ENCODE data around the gene RPL13A.

DNA sequence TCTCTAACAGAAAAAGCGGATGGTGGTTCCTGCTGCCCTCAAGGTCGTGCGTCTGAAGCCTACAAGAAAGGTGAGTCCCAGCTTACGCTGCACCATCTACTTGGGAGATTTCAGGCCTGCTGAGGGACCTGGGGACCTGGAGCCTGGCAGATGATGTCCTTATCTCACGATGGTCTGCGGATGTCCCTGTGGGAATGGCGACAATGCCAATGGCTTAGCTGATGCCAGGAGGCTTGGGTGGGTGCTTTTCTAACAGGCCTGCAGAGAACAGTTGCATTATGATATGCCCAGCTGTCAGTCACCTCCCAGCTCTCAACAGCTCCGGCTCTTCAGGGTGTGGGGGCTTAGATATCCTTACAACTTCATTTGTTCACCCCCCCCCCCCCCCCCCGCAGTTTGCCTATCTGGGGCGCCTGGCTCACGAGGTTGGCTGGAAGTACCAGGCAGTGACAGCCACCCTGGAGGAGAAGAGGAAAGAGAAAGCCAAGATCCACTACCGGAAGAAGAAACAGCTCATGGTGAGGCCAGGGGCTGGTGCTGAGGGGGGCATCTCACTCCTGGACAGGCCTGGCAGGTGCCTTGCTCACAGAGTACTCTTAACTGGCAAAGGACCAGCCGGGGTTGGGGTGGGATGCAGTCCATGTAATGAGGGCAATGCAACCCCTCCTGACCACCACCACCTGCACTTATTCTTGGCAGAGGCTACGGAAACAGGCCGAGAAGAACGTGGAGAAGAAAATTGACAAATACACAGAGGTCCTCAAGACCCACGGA lies 3.8 kb downstream of the RPL13A start:
- no peak; the same call in none of the 2 replicates for TF ChIP-seq POLR2AphosphoS5 (IDR thresholded peaks at IDR 0.05; ENCODE audit: low read depth, low read length)
- TF ChIP-seq, protein P1, sequence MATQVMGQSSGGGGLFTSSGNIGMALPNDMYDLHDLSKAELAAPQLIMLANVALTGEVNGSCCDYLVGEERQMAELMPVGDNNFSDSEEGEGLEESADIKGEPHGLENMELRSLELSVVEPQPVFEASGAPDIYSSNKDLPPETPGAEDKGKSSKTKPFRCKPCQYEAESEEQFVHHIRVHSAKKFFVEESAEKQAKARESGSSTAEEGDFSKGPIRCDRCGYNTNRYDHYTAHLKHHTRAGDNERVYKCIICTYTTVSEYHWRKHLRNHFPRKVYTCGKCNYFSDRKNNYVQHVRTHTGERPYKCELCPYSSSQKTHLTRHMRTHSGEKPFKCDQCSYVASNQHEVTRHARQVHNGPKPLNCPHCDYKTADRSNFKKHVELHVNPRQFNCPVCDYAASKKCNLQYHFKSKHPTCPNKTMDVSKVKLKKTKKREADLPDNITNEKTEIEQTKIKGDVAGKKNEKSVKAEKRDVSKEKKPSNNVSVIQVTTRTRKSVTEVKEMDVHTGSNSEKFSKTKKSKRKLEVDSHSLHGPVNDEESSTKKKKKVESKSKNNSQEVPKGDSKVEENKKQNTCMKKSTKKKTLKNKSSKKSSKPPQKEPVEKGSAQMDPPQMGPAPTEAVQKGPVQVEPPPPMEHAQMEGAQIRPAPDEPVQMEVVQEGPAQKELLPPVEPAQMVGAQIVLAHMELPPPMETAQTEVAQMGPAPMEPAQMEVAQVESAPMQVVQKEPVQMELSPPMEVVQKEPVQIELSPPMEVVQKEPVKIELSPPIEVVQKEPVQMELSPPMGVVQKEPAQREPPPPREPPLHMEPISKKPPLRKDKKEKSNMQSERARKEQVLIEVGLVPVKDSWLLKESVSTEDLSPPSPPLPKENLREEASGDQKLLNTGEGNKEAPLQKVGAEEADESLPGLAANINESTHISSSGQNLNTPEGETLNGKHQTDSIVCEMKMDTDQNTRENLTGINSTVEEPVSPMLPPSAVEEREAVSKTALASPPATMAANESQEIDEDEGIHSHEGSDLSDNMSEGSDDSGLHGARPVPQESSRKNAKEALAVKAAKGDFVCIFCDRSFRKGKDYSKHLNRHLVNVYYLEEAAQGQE (IDR thresholded peaks at IDR 0.05; ENCODE audit: insufficient read depth in 1 of 2, low read depth in 2 of 2, low read length in 2 of 2) = no peak
- no peak for TF ChIP-seq TAF1 (IDR thresholded peaks at IDR 0.05; ENCODE audit: borderline replicate concordance, insufficient read depth, low read length)
